Ovary (tissue), 3 donors: ENCODE data around the gene KLHL33.

Source experiments
- CTCF ChIP-seq, 3 donors: fragments of 450-650 bp in 2 of 3; fragments of 200-600 bp in 1 of 3; IDR thresholded peaks; one replicate each; pipeline versions ENCODE4 v1.5.1 to v1.8.0; 2016 to 2022; ENCODE audit warnings: antibody characterized with exemption in 3 of 3, mild to moderate bottlenecking in 1 of 3
- EP300 ChIP-seq: sonication (generic); formaldehyde crosslinking; IDR thresholded peaks from one replicate; pipeline ENCODE4 v1.6.1; 2017; ENCODE audit warnings: antibody characterized with exemption
- donor health status: DM: no; HTN: no; CAD: no.

DNA sequence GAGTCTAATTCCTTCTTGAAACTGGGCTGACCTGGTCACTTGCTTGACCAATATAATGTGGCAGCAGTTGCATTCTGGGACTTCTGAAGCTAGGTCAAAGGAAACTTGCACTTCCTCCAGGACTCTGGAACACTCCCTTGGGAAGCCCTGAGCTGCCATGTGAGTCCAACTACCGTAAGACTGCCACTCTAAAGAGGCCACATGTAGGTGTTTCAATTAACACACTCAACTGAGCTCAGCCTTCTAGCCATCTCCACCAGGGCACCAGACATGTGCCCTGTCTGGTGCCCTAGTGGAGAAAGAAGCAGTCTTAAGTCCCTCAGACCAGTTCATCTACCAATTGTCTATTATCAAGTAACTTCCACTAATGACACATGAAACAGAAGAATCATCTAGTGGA lies 16.5 kb downstream of the KLHL33 start:
- TF ChIP-seq EP300 (no peak), CTCF (IDR thresholded peaks at IDR 0.05) (no peak)
